Myocyte (in vitro differentiated cells): ENCODE results near the gene YIF1A. TPM values are rescaled to one million over a fixed set of nuclear protein-coding genes. Genes with fewer than 3 reads are reported as not detected.

Source experiments
- DNase-seq: peaks from one replicate; pipeline ENCODE4 v3.0.0-alpha.2; 2012; ENCODE audit warnings: low read depth
- polyA plus RNA-seq: library from polyadenylated mRNA; unstranded; fragments of >200 nt; gene quantifications from one replicate; pipeline ENCODE4 v1.2.1, GENCODE V29; 2012; ENCODE audit warnings: missing spikeins
- total RNA-seq: library from RNA; depleted of rRNA; stranded (reverse); fragments of >200 nt; gene quantifications from 2 replicates; pipeline ENCODE4 v1.2.3, GENCODE V29; 2014

Gene YIF1A
- 115 and 165 TPM in 2 replicates for total RNA-seq
- polyA plus RNA-seq = 204 TPM

GRCh38 chr11:66288671-66289547 is at the start of gene YIF1A:
YIF1A (minus strand) TSS chr11:66289143; CDS start chr11:66288985, 158 bp downstream.
- DNase-seq = peak; percentile 99

- peak; percentile 82 for DNase-seq
Observed at GRCh38 chr11:66337103-66337899, 48.4 kb upstream of the YIF1A start.

- DNase-seq = peak; percentile 98
Observed at GRCh38 chr11:66336234-66337102, 47.5 kb upstream of the YIF1A start, which contains the start of gene RIN1. RIN1 (minus strand) TSS chr11:66336434; CDS start chr11:66336402, 32 bp downstream.

GRCh38 chr11:66335531-66336233 is 46.7 kb upstream of the YIF1A start:
- DNase-seq = peak; percentile 80

- no peak for DNase-seq
Observed at GRCh38 chr11:66334605-66335442, 45.9 kb upstream of the YIF1A start.

- no peak for DNase-seq
Observed at GRCh38 chr11:66333896-66334604, 45.1 kb upstream of the YIF1A start.

- DNase-seq = no peak
Observed at GRCh38 chr11:66333220-66333877, 44.4 kb upstream of the YIF1A start.

GRCh38 chr11:66332371-66333219 is 43.7 kb upstream of the YIF1A start:
- DNase-seq = no peak

GRCh38 chr11:66331542-66332370 is 42.8 kb upstream of the YIF1A start:
- no peak for DNase-seq

- no peak for DNase-seq
Observed at GRCh38 chr11:66330931-66331330, 42.0 kb upstream of the YIF1A start.

GRCh38 chr11:66329165-66329673 is 40.3 kb upstream of the YIF1A start:
- DNase-seq = no peak

- DNase-seq = peak; percentile 78
Observed at GRCh38 chr11:66328302-66329144, 39.6 kb upstream of the YIF1A start.

GRCh38 chr11:66328031-66328301 is 39.0 kb upstream of the YIF1A start:
- DNase-seq = no peak

- peak; percentile 59 for DNase-seq
Observed at GRCh38 chr11:66327171-66328030, 38.5 kb upstream of the YIF1A start.
